ENCODE results near the gene CRHR1.

- TF ChIP-seq, protein P1, sequence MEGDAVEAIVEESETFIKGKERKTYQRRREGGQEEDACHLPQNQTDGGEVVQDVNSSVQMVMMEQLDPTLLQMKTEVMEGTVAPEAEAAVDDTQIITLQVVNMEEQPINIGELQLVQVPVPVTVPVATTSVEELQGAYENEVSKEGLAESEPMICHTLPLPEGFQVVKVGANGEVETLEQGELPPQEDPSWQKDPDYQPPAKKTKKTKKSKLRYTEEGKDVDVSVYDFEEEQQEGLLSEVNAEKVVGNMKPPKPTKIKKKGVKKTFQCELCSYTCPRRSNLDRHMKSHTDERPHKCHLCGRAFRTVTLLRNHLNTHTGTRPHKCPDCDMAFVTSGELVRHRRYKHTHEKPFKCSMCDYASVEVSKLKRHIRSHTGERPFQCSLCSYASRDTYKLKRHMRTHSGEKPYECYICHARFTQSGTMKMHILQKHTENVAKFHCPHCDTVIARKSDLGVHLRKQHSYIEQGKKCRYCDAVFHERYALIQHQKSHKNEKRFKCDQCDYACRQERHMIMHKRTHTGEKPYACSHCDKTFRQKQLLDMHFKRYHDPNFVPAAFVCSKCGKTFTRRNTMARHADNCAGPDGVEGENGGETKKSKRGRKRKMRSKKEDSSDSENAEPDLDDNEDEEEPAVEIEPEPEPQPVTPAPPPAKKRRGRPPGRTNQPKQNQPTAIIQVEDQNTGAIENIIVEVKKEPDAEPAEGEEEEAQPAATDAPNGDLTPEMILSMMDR (tag by site-specific recombination; IDR thresholded peaks at IDR 0.05) = no peak
- TF ChIP-seq ZNF530 (tag by site-specific recombination; IDR thresholded peaks at IDR 0.05; ENCODE audit: low read depth) = no peak
- no peak for TF ChIP-seq ZFP69B (tag by site-specific recombination; IDR thresholded peaks at IDR 0.05)
- no peak for TF ChIP-seq ZBTB1 (tag by site-specific recombination; IDR thresholded peaks at IDR 0.05)
- no peak for TF ChIP-seq HOXA7 (CRISPR knock-in tag; IDR thresholded peaks at IDR 0.05; ENCODE audit: borderline replicate concordance)
- no peak for TF ChIP-seq HOXC10 (CRISPR knock-in tag; IDR thresholded peaks at IDR 0.05)
- TF ChIP-seq TCF7L2 (IDR thresholded peaks at IDR 0.05; ENCODE audit: borderline replicate concordance, low read depth, low read length) = no peak
- TF ChIP-seq REST (tag by site-specific recombination; IDR thresholded peaks at IDR 0.05) = no peak
- TF ChIP-seq PRDM1 (tag by site-specific recombination; IDR thresholded peaks at IDR 0.05) = no peak
Observed at GRCh38 chr17:45763182-45763581, 20.9 kb upstream of the CRHR1 start.
